ENCODE measurements around the gene GRIK4.

GRCh38 chr11:120598517-120599257 lies 87.1 kb downstream of the GRIK4 start:
- TF ChIP-seq, protein P1, sequence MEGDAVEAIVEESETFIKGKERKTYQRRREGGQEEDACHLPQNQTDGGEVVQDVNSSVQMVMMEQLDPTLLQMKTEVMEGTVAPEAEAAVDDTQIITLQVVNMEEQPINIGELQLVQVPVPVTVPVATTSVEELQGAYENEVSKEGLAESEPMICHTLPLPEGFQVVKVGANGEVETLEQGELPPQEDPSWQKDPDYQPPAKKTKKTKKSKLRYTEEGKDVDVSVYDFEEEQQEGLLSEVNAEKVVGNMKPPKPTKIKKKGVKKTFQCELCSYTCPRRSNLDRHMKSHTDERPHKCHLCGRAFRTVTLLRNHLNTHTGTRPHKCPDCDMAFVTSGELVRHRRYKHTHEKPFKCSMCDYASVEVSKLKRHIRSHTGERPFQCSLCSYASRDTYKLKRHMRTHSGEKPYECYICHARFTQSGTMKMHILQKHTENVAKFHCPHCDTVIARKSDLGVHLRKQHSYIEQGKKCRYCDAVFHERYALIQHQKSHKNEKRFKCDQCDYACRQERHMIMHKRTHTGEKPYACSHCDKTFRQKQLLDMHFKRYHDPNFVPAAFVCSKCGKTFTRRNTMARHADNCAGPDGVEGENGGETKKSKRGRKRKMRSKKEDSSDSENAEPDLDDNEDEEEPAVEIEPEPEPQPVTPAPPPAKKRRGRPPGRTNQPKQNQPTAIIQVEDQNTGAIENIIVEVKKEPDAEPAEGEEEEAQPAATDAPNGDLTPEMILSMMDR (IDR thresholded peaks at IDR 0.05): no peak
- no peak for TF ChIP-seq EZH2 (IDR thresholded peaks at IDR 0.05; ENCODE audit: borderline replicate concordance, insufficient read depth, low read depth, low read length, poor library complexity, severe bottlenecking)
